Endothelial cell of umbilical vein (primary cell): ENCODE data around the gene HTR7.

Experiments used
- EZH2 ChIP-seq: IDR thresholded peaks from 2 replicates; pipeline ENCODE4 v1.6.1; 2012; ENCODE audit warnings: borderline replicate concordance, low read depth, mild to moderate bottlenecking, moderate library complexity, low read length, inconsistent platforms; ENCODE audit not compliant: severe bottlenecking
- MYC ChIP-seq: IDR thresholded peaks from one replicate; pipeline ENCODE4 v1.6.1; 2011; ENCODE audit warnings: mild to moderate bottlenecking, low read depth, low read length
- POLR2A ChIP-seq: IDR thresholded peaks from 2 replicates; pipeline ENCODE4 v1.6.1; 2012; ENCODE audit warnings: low read depth, mild to moderate bottlenecking, control low read depth, low read length
- POLR2AphosphoS5 ChIP-seq: IDR thresholded peaks from 2 replicates; pipeline ENCODE4 v1.6.1; 2012; ENCODE audit warnings: low read depth, mild to moderate bottlenecking, control low read depth, low read length, moderate library complexity; ENCODE audit not compliant: insufficient read depth
- TF ChIP-seq, protein P1 (sequence below): IDR thresholded peaks from 2 replicates; pipeline ENCODE4 v1.6.1; 2011; ENCODE audit not compliant: insufficient read depth, insufficient read length
- TF ChIP-seq, protein P2 (sequence below), 2 donors: IDR thresholded peaks; 1 replicate in 1 of 2; 2 replicates in 1 of 2; pipeline ENCODE4 v1.5.1; 2011; ENCODE audit warnings: low read length in 2 of 2, mild to moderate bottlenecking in 2 of 2, moderate library complexity in 2 of 2, control low read depth in 1 of 2, inconsistent platforms in 1 of 2, low read depth in 1 of 2; ENCODE audit not compliant: insufficient read depth in 1 of 2; ENCODE audit errors: extremely low read depth in 1 of 2

DNA sequence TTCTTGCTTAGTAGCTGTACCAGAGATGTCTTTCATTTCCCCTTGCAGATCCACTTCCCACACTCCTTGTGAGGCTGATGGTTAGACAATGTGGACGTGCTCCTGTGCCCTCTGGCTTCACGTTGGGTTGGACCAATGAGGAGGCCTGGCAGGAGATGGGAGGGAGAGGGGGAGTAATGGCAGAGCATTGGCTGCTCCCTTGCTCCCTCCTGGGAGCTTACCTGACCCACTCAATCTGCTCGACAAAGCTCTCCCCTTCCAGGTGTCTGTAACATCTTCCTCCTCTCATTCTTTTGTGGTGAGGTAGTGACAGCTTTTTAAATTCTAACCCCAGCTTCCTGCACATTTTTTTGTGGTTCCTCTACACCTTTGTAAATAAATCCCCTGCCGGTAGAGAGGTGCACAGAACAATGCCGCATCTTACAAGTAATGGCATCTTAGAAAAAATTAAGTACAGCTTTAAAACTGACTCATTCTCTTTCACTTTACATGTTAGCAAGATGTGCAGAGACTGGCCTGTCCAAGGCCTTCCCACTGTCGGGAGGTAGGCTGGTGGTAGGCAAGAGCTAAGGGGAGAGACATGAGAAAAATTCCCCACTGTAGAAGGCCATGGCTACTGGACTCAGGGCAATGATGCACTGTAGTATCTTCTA is 134.3 kb downstream of the HTR7 start:
- TF ChIP-seq EZH2 (no peak), POLR2AphosphoS5 (no peak), POLR2A (no peak), MYC (no peak)
- TF ChIP-seq, protein P1, sequence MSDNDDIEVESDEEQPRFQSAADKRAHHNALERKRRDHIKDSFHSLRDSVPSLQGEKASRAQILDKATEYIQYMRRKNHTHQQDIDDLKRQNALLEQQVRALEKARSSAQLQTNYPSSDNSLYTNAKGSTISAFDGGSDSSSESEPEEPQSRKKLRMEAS = no peak
- TF ChIP-seq, protein P2, sequence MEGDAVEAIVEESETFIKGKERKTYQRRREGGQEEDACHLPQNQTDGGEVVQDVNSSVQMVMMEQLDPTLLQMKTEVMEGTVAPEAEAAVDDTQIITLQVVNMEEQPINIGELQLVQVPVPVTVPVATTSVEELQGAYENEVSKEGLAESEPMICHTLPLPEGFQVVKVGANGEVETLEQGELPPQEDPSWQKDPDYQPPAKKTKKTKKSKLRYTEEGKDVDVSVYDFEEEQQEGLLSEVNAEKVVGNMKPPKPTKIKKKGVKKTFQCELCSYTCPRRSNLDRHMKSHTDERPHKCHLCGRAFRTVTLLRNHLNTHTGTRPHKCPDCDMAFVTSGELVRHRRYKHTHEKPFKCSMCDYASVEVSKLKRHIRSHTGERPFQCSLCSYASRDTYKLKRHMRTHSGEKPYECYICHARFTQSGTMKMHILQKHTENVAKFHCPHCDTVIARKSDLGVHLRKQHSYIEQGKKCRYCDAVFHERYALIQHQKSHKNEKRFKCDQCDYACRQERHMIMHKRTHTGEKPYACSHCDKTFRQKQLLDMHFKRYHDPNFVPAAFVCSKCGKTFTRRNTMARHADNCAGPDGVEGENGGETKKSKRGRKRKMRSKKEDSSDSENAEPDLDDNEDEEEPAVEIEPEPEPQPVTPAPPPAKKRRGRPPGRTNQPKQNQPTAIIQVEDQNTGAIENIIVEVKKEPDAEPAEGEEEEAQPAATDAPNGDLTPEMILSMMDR (IDR thresholded peaks at IDR 0.05; ENCODE audit: extremely low read depth in 1 of 2, insufficient read depth in 1 of 2, low read depth in 1 of 2, low read length in 2 of 2) = no peak
